Sigmoid colon (tissue), 7 donors: ENCODE data around the gene WWC1. TPM values are rescaled to one million over a fixed set of nuclear protein-coding genes. Genes with fewer than 3 reads are reported as not detected.

Source experiments
- DNase-seq: peaks from one replicate; pipeline ENCODE4 v3.0.0-alpha.2; 2019
- H3K27ac ChIP-seq, 4 donors: fragments of 200-600 bp; sonication (generic); one replicate each; pipeline ENCODE4 v1.5.1; 2016 to 2019; ENCODE audit warnings: mild to moderate bottlenecking in 1 of 4
- H3K27me3 ChIP-seq, 3 donors: fragments of 200-600 bp; sonication (generic); one replicate each; pipeline ENCODE4 v1.5.1; 2019; ENCODE audit warnings: mild to moderate bottlenecking in 1 of 3
- H3K36me3 ChIP-seq, 4 donors: fragments of 200-600 bp; sonication (generic); one replicate each; pipeline ENCODE4 v1.5.1; 2016 to 2019
- H3K4me1 ChIP-seq, 4 donors: fragments of 200-600 bp; sonication (generic); one replicate each; pipeline ENCODE4 v1.5.1; 2017 to 2019
- H3K4me3 ChIP-seq, 4 donors: fragments of 200-600 bp; sonication (generic); one replicate each; pipeline ENCODE4 v1.5.1; 2017 to 2019; ENCODE audit warnings: mild to moderate bottlenecking in 2 of 4, moderate library complexity in 1 of 4
- H3K9me3 ChIP-seq, 4 donors: fragments of 200-600 bp in 3 of 4; sonication (generic) in 3 of 4; one replicate each; pipeline versions ENCODE4 v1.5.1 to v1.6.1; 2013 to 2019
- EP300 ChIP-seq, 4 donors: sonication (generic); formaldehyde crosslinking; IDR thresholded peaks; one replicate each; pipeline ENCODE4 v1.6.1; 2017; ENCODE audit warnings: antibody characterized with exemption in 4 of 4
- POLR2A ChIP-seq, 2 donors: fragments of 450-650 bp; IDR thresholded peaks; one replicate each; pipeline ENCODE4 v1.6.1; 2016; ENCODE audit warnings: antibody characterized with exemption in 2 of 2, mild to moderate bottlenecking in 2 of 2, moderate library complexity in 2 of 2
- POLR2AphosphoS5 ChIP-seq, 4 donors: sonication (generic); formaldehyde crosslinking; IDR thresholded peaks; one replicate each; pipeline ENCODE4 v1.6.1; 2017; ENCODE audit warnings: antibody characterized with exemption in 4 of 4
- WGBS, 2 donors: extraction: QIAGEN DNeasy Blood & Tissue Kit; methylation state at CpG; one replicate each; pipeline ENCODE4 v1.1.7; 2013; 5-methylcytosine and 5-hydroxymethylcytosine counted together
- intact Hi-C: fragments of 100-400 bp; cut with DNase I; formaldehyde crosslinking; loops from one replicate; pipeline ENCODE4 v1.15.1; 2023
- polyA plus RNA-seq, 3 donors: library from polyadenylated mRNA; stranded (reverse); fragments of 200-250 nt; gene quantifications; one replicate each; pipeline ENCODE4 v1.2.3, GENCODE V29; 2013
- total RNA-seq, 4 donors: library from RNA; depleted of rRNA; stranded (reverse); fragments of >200 nt; gene quantifications; one replicate each; pipeline ENCODE4 v1.1.0, GENCODE V29; 2016
- TF ChIP-seq, protein P1 (sequence below), 4 experiments: fragments of 450-650 bp in 3 of 4; fragments of 200-600 bp in 1 of 4; IDR thresholded peaks; one replicate each; pipeline ENCODE4 v1.5.1; 2016 to 2019; ENCODE audit warnings: antibody characterized with exemption in 4 of 4, mild to moderate bottlenecking in 3 of 4, moderate library complexity in 2 of 4
- donor health status: healthy with polysubstance abuse.
- donor health status: Bipolar disorder and iron deficiency.
- donor health status: healthy.

Gene WWC1
- total and polyA plus RNA-seq, 7 donors = 0.27 to 15.4 (median 6.2) TPM; not detected in 1

- no peaks in the 10 kb centered on the region for H3K9me3 ChIP-seq
- no peaks in the 10 kb centered on the region for H3K27me3 ChIP-seq
- no peak overlapping the region for H3K27ac ChIP-seq
- no peak overlapping the region for H3K4me3 ChIP-seq
- DNase-seq = no peak
- intact Hi-C loops = no loop called here
- H3K36me3 ChIP-seq = no peaks in the 10 kb centered on the region
- TF ChIP-seq POLR2A (IDR thresholded peaks at IDR 0.05) = no peak
- no peak for TF ChIP-seq POLR2AphosphoS5 (IDR thresholded peaks at IDR 0.05)
- TF ChIP-seq EP300 (IDR thresholded peaks at IDR 0.05) = no peak
- TF ChIP-seq, protein P1, sequence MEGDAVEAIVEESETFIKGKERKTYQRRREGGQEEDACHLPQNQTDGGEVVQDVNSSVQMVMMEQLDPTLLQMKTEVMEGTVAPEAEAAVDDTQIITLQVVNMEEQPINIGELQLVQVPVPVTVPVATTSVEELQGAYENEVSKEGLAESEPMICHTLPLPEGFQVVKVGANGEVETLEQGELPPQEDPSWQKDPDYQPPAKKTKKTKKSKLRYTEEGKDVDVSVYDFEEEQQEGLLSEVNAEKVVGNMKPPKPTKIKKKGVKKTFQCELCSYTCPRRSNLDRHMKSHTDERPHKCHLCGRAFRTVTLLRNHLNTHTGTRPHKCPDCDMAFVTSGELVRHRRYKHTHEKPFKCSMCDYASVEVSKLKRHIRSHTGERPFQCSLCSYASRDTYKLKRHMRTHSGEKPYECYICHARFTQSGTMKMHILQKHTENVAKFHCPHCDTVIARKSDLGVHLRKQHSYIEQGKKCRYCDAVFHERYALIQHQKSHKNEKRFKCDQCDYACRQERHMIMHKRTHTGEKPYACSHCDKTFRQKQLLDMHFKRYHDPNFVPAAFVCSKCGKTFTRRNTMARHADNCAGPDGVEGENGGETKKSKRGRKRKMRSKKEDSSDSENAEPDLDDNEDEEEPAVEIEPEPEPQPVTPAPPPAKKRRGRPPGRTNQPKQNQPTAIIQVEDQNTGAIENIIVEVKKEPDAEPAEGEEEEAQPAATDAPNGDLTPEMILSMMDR (IDR thresholded peaks at IDR 0.05) = no peak
- 74 to 80% methylated on average over 8 of the region's 8 CpGs for WGBS, 2 donors
- H3K4me1 ChIP-seq = no peaks in the 10 kb centered on the region
Observed at GRCh38 chr5:168347368-168348083, 56.1 kb downstream of the WWC1 start.

- Histone ChIP-seq H3K9me3 (no peaks in the 10 kb centered on the region), H3K36me3 (no peaks in the 10 kb centered on the region), H3K4me3 (no peak overlapping the region), H3K27ac (no peak overlapping the region), H3K27me3 (no peaks in the 10 kb centered on the region), H3K4me1 (no peaks in the 10 kb centered on the region)
- no peak for DNase-seq
- intact Hi-C loops = no loop called here
- WGBS, 2 donors = 14 to 58% methylated on average over 5 of the region's 5 CpGs
- TF ChIP-seq, protein P1 (IDR thresholded peaks at IDR 0.05) = no peak
- no peak for TF ChIP-seq EP300 (IDR thresholded peaks at IDR 0.05)
- TF ChIP-seq POLR2AphosphoS5 (IDR thresholded peaks at IDR 0.05) = no peak
- no peak for TF ChIP-seq POLR2A (IDR thresholded peaks at IDR 0.05)
Observed at GRCh38 chr5:168348084-168348414, 56.6 kb downstream of the WWC1 start.

GRCh38 chr5:168350315-168350714 is 58.9 kb downstream of the WWC1 start:
- DNase-seq = no peak
- H3K36me3 ChIP-seq = no peaks in the 10 kb centered on the region
- TF ChIP-seq, protein P1 (IDR thresholded peaks at IDR 0.05) = no peak
- TF ChIP-seq POLR2AphosphoS5 (IDR thresholded peaks at IDR 0.05) = no peak
- TF ChIP-seq POLR2A (IDR thresholded peaks at IDR 0.05) = no peak
- TF ChIP-seq EP300 (IDR thresholded peaks at IDR 0.05) = no peak
- no peak overlapping the region for H3K4me3 ChIP-seq
- no peak overlapping the region for H3K27ac ChIP-seq
- H3K4me1 ChIP-seq = no peaks in the 10 kb centered on the region
- WGBS, 2 donors = 89 to 90% methylated on average over 4 of the region's 4 CpGs
- no peaks in the 10 kb centered on the region for H3K9me3 ChIP-seq
- H3K27me3 ChIP-seq = no peaks in the 10 kb centered on the region
- intact Hi-C loops = no loop called here

GRCh38 chr5:168353216-168353957 is 61.9 kb downstream of the WWC1 start:
- no peak overlapping the region for H3K27ac ChIP-seq
- H3K4me1 ChIP-seq = no peaks in the 10 kb centered on the region

More at GRCh38 chr5:168353216-168353957, 61.9 kb downstream of the WWC1 start:
- TF ChIP-seq POLR2AphosphoS5 (IDR thresholded peaks at IDR 0.05) (no peak), POLR2A (IDR thresholded peaks at IDR 0.05) (no peak), EP300 (IDR thresholded peaks at IDR 0.05) (no peak)
- TF ChIP-seq, protein P1 (IDR thresholded peaks at IDR 0.05) = no peak
- intact Hi-C loops = no loop called here
- Histone ChIP-seq H3K36me3 (no peaks in the 10 kb centered on the region), H3K4me3 (no peak overlapping the region), H3K27me3 (no peaks in the 10 kb centered on the region), H3K9me3 (no peaks in the 10 kb centered on the region)
- DNase-seq = no peak
- 58 to 78% methylated on average over 12 of the region's 12 CpGs for WGBS, 2 donors
